ENCODE results near the gene TASP1.

- no peak for TF ChIP-seq CTCF (IDR thresholded peaks at IDR 0.05)
- TF ChIP-seq EP300 (IDR thresholded peaks at IDR 0.05): no peak
- TF ChIP-seq POLR2A (IDR thresholded peaks at IDR 0.05; ENCODE audit: low read depth): no peak
Observed at GRCh38 chr20:13685623-13686022, 46.9 kb upstream of the TASP1 start.

Measured in esophagus muscularis mucosa (tissue), 4 donors.